Neural progenitor cell (in vitro differentiated cells): ENCODE measurements around the gene NCDN. TPM values are rescaled to one million over a fixed set of nuclear protein-coding genes. Genes with fewer than 3 reads are reported as not detected.

ENCODE experiments used
- DNase-seq: peaks from one replicate; pipeline ENCODE4 v3.0.0-alpha.2; 2016; ENCODE audit warnings: low spot score
- H2AFZ ChIP-seq: fragments of 200-600 bp; sonication (generic); replicated peaks from 2 replicates; pipeline ENCODE4 v1.6.1; 2016; ENCODE audit warnings: antibody characterized with exemption
- H3F3A ChIP-seq: fragments of 200-600 bp; sonication (generic); 2 replicates; pipeline ENCODE4 v1.6.1; 2016; ENCODE audit warnings: antibody characterized with exemption, low read depth
- H3K27ac ChIP-seq: fragments of 200-600 bp; sonication (generic); 2 replicates; pipeline ENCODE4 v1.5.1; 2016; ENCODE audit warnings: mild to moderate bottlenecking
- H3K27me3 ChIP-seq: fragments of 200-600 bp; sonication (generic); 2 replicates; pipeline ENCODE4 v1.6.1; 2016; ENCODE audit warnings: mild to moderate bottlenecking, moderate library complexity
- H3K36me3 ChIP-seq: fragments of 200-600 bp; sonication (generic); 2 replicates; pipeline ENCODE4 v1.5.1; 2016
- H3K4me1 ChIP-seq: fragments of 200-600 bp; sonication (generic); 2 replicates; pipeline ENCODE4 v1.6.1; 2016; ENCODE audit warnings: mixed run types
- H3K4me2 ChIP-seq: fragments of 200-600 bp; sonication (generic); 2 replicates; pipeline ENCODE4 v1.6.1; 2016
- H3K4me3 ChIP-seq: fragments of 200-600 bp; sonication (generic); 2 replicates; pipeline ENCODE4 v1.5.1; 2016
- H3K79me2 ChIP-seq: fragments of 200-600 bp; sonication (generic); 2 replicates; pipeline ENCODE4 v1.6.1; 2016; ENCODE audit warnings: low read depth
- H3K9ac ChIP-seq: fragments of 200-600 bp; sonication (generic); 2 replicates; pipeline ENCODE4 v1.6.1; 2016
- H3K9me3 ChIP-seq: fragments of 200-600 bp; sonication (generic); 2 replicates; pipeline ENCODE4 v1.5.1; 2016; ENCODE audit warnings: low read depth
- H4K20me1 ChIP-seq: fragments of 200-600 bp; sonication (generic); 2 replicates; pipeline ENCODE4 v1.6.1; 2016; ENCODE audit warnings: low read depth
- H3K27ac Mint-ChIP-seq: 3 replicates; pipeline ENCODE4 v1.8.0; 2021; ENCODE audit warnings: mixed read lengths
- H3K27me3 Mint-ChIP-seq: 2 replicates; pipeline ENCODE4 v1.8.0; 2022; ENCODE audit warnings: low read depth, mild to moderate bottlenecking, inconsistent platforms, moderate library complexity, mixed read lengths; ENCODE audit not compliant: insufficient read depth
- H3K36me3 Mint-ChIP-seq: 3 replicates; pipeline ENCODE4 v1.8.0; 2021; ENCODE audit warnings: mixed read lengths
- H3K4me1 Mint-ChIP-seq: 3 replicates; pipeline ENCODE4 v1.8.0; 2021; ENCODE audit warnings: mixed read lengths
- H3K4me3 Mint-ChIP-seq: 3 replicates; pipeline ENCODE4 v1.8.0; 2021; ENCODE audit warnings: mild to moderate bottlenecking, moderate library complexity, mixed read lengths
- H3K9me3 Mint-ChIP-seq: 3 replicates; pipeline ENCODE4 v1.8.0; 2020; ENCODE audit warnings: mixed read lengths
- EZH2 ChIP-seq: fragments of 200-600 bp; sonication (generic); IDR thresholded peaks from 2 replicates; pipeline ENCODE4 v1.6.1; 2017; ENCODE audit warnings: antibody characterized with exemption, mild to moderate bottlenecking, moderate library complexity
- EZH2phosphoT487 ChIP-seq: fragments of 200-600 bp; sonication (generic); IDR thresholded peaks from 2 replicates; pipeline ENCODE4 v1.6.1; 2017; ENCODE audit warnings: antibody characterized with exemption
- total RNA-seq: library from RNA; depleted of rRNA; stranded (reverse); fragments of >200 nt; gene quantifications from 2 replicates; pipeline ENCODE4 v1.2.3, GENCODE V29; 2015; ENCODE audit warnings: low replicate concordance
- TF ChIP-seq, protein P1 (sequence below): fragments of 200-600 bp; sonication (generic); IDR thresholded peaks from 2 replicates; pipeline ENCODE4 v1.5.1; 2017; ENCODE audit warnings: antibody characterized with exemption, mild to moderate bottlenecking

NCDN gene
- total RNA-seq, 1 donor from 2014 or later, result 5.8 TPM

DNA sequence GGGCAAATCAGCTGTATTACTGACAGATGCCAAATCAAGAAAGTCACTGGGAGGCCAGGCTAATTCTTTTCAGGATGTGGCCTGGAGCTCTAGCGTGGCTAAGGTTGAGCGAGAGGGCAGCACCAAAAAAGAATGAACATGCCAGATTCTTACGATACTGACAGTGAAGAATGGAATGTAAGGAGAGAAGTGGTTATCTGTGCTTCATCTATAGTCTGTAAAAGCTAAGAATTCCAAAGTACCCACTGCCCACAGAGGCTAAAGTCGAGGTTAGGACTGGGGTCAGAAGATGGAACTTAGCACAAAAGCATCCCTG, 48.2 kb downstream of the NCDN start:
- no peak for DNase-seq
- H3K27me3 Mint-ChIP-seq, result no peaks in the 10 kb centered on the region
- H4K20me1 ChIP-seq, result peaks cover 5% of the 10 kb centered on the region
- H3K27ac Mint-ChIP-seq, result no peak overlapping the region
- no peak overlapping the region for H3K4me3 Mint-ChIP-seq
- H3K4me1 ChIP-seq, result no peaks in the 10 kb centered on the region
- no peaks in the 10 kb centered on the region for H3F3A ChIP-seq
- peaks cover 3% of the 10 kb centered on the region for H3K36me3 ChIP-seq
- TF ChIP-seq EZH2 (no peak), EZH2phosphoT487 (no peak)
- TF ChIP-seq, protein P1, sequence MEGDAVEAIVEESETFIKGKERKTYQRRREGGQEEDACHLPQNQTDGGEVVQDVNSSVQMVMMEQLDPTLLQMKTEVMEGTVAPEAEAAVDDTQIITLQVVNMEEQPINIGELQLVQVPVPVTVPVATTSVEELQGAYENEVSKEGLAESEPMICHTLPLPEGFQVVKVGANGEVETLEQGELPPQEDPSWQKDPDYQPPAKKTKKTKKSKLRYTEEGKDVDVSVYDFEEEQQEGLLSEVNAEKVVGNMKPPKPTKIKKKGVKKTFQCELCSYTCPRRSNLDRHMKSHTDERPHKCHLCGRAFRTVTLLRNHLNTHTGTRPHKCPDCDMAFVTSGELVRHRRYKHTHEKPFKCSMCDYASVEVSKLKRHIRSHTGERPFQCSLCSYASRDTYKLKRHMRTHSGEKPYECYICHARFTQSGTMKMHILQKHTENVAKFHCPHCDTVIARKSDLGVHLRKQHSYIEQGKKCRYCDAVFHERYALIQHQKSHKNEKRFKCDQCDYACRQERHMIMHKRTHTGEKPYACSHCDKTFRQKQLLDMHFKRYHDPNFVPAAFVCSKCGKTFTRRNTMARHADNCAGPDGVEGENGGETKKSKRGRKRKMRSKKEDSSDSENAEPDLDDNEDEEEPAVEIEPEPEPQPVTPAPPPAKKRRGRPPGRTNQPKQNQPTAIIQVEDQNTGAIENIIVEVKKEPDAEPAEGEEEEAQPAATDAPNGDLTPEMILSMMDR, result no peak
- no peak overlapping the region for H3K9ac ChIP-seq
- no peak overlapping the region for H3K27ac ChIP-seq
- no peak overlapping the region for H3K4me3 ChIP-seq
- H3K36me3 Mint-ChIP-seq, result peaks cover 39% of the 10 kb centered on the region
- no peak overlapping the region for H3K4me2 ChIP-seq
- H3K27me3 ChIP-seq, result no peaks in the 10 kb centered on the region
- peaks cover 18% of the 10 kb centered on the region for H3K79me2 ChIP-seq
- H2AFZ ChIP-seq, result no peak overlapping the region
- H3K9me3 ChIP-seq, result no peaks in the 10 kb centered on the region
- peaks cover 20% of the 10 kb centered on the region for H3K4me1 Mint-ChIP-seq
- H3K9me3 Mint-ChIP-seq, result no peaks in the 10 kb centered on the region

GRCh38 chr1:35611655-35612054, 54.1 kb downstream of the NCDN start:
- Histone ChIP-seq H3K4me2 (no peak overlapping the region), H4K20me1 (peaks cover 55% of the 10 kb centered on the region), H3K4me3 (no peak overlapping the region), H3K36me3 (peaks cover 10% of the 10 kb centered on the region), H3K9me3 (no peaks in the 10 kb centered on the region), H2AFZ (no peak overlapping the region), H3F3A (no peaks in the 10 kb centered on the region), H3K9ac (no peak overlapping the region), H3K27me3 (no peaks in the 10 kb centered on the region), H3K79me2 (peaks cover 65% of the 10 kb centered on the region), H3K27ac (no peak overlapping the region), H3K4me1 (no peaks in the 10 kb centered on the region)
- Mint-ChIP-seq H3K9me3 (no peaks in the 10 kb centered on the region), H3K27me3 (no peaks in the 10 kb centered on the region), H3K4me1 (peaks cover 4% of the 10 kb centered on the region), H3K27ac (no peak overlapping the region), H3K4me3 (no peak overlapping the region), H3K36me3 (peaks cover 32% of the 10 kb centered on the region)
- TF ChIP-seq EZH2, result no peak
- no peak for TF ChIP-seq EZH2phosphoT487
- TF ChIP-seq, protein P1, result no peak
- no peak for DNase-seq

- Mint-ChIP-seq H3K9me3 (no peaks in the 10 kb centered on the region), H3K4me3 (no peak overlapping the region), H3K36me3 (peaks cover 15% of the 10 kb centered on the region), H3K27me3 (no peaks in the 10 kb centered on the region), H3K27ac (no peak overlapping the region), H3K4me1 (peaks cover 4% of the 10 kb centered on the region)
- H3K9me3 ChIP-seq, result no peaks in the 10 kb centered on the region
- H3K4me3 ChIP-seq, result no peak overlapping the region
- no peaks in the 10 kb centered on the region for H3K27me3 ChIP-seq
- no peak for DNase-seq
- no peak overlapping the region for H2AFZ ChIP-seq
- H3K9ac ChIP-seq, result peak overlapping the region; percentile 36
- H4K20me1 ChIP-seq, result peaks cover 63% of the 10 kb centered on the region
- no peak overlapping the region for H3K4me2 ChIP-seq
- H3K4me1 ChIP-seq, result no peaks in the 10 kb centered on the region
- TF ChIP-seq, protein P1, result no peak
- no peak for TF ChIP-seq EZH2phosphoT487
- no peak for TF ChIP-seq EZH2
- no peak overlapping the region for H3K27ac ChIP-seq
- peaks cover 70% of the 10 kb centered on the region for H3K79me2 ChIP-seq
- no peaks in the 10 kb centered on the region for H3F3A ChIP-seq
- H3K36me3 ChIP-seq, result peaks cover 7% of the 10 kb centered on the region
Measured at GRCh38 chr1:35615440-35615839, 57.8 kb downstream of the NCDN start.

Other genes with a start within 250 kb of the NCDN start
- gene KIAA0319L, start 396 bp upstream of the NCDN start, total RNA-seq, result 58.2 and 58.3 TPM in 2 replicates
- not detected in 2 replicates for gene TFAP2E, start 15.5 kb downstream of the NCDN start, total RNA-seq
- 29.7 and 33.2 TPM in 2 replicates for gene PSMB2, start 83.7 kb downstream of the NCDN start, total RNA-seq
- 4.4 and 8.0 TPM in 2 replicates for gene C1orf216, start 161.1 kb downstream of the NCDN start, total RNA-seq
- 23.6 and 26.2 TPM in 2 replicates for gene CLSPN, start 212.2 kb downstream of the NCDN start, total RNA-seq